Glutamatergic neuron (in vitro differentiated cells): ENCODE data around the gene CCDC117. TPM values are rescaled to one million over a fixed set of nuclear protein-coding genes. Genes with fewer than 3 reads are reported as not detected.

Experiments used
- DNase-seq: peaks from one replicate; pipeline ENCODE4 v3.0.0; 2022
- H3K27ac Mint-ChIP-seq: one replicate; pipeline ENCODE4 v1.8.0; 2020; ENCODE audit warnings: mild to moderate bottlenecking, mixed read lengths, inconsistent platforms; ENCODE audit not compliant: unreplicated experiment
- H3K27me3 Mint-ChIP-seq: one replicate; pipeline ENCODE4 v1.8.0; 2020; ENCODE audit warnings: mild to moderate bottlenecking, moderate library complexity, mixed read lengths, inconsistent platforms; ENCODE audit not compliant: unreplicated experiment
- H3K36me3 Mint-ChIP-seq: one replicate; pipeline ENCODE4 v1.8.0; 2020; ENCODE audit warnings: mild to moderate bottlenecking, mixed read lengths, inconsistent platforms; ENCODE audit not compliant: unreplicated experiment
- H3K4me1 Mint-ChIP-seq: one replicate; pipeline ENCODE4 v1.8.0; 2020; ENCODE audit warnings: mild to moderate bottlenecking, low read depth, mixed read lengths, inconsistent platforms; ENCODE audit not compliant: unreplicated experiment
- H3K4me3 Mint-ChIP-seq: one replicate; pipeline ENCODE4 v1.8.0; 2020; ENCODE audit warnings: mild to moderate bottlenecking, mixed read lengths, inconsistent platforms; ENCODE audit not compliant: unreplicated experiment
- H3K9me3 Mint-ChIP-seq: one replicate; pipeline ENCODE4 v1.8.0; 2020; ENCODE audit warnings: mild to moderate bottlenecking, moderate library complexity, mixed read lengths, inconsistent platforms; ENCODE audit not compliant: unreplicated experiment
- CTCF ChIP-seq: fragments of 200-600 bp; sonication (generic); IDR thresholded peaks from one replicate; pipeline ENCODE4 v1.5.0; 2021; ENCODE audit not compliant: partially characterized antibody, unreplicated experiment
- total RNA-seq: library from RNA; stranded (reverse); fragmentation: NEBNext Ultra II Directional; extraction: Animal tissue kit (Norgen Biotek cat#: 25700); gene quantifications from one replicate; pipeline ENCODE4 v1.2.1, GENCODE V29; 2021; ENCODE audit not compliant: unreplicated experiment

CCDC117 gene
- total RNA-seq, 1 donor from 2014 or later = 11.7 TPM

- Mint-ChIP-seq H3K27me3 (peaks cover 2% of the 10 kb centered on the region), H3K4me1 (no peaks in the 10 kb centered on the region), H3K9me3 (peaks cover 5% of the 10 kb centered on the region), H3K4me3 (no peak overlapping the region), H3K27ac (no peak overlapping the region), H3K36me3 (no peaks in the 10 kb centered on the region)
- no peak for DNase-seq
- no peak for TF ChIP-seq CTCF
These were observed 58.9 kb downstream of the CCDC117 start for GRCh38 chr22:28831140-28832072.

GRCh38 chr22:28832731-28833130, 60.2 kb downstream of the CCDC117 start:
- Mint-ChIP-seq H3K27ac (no peak overlapping the region), H3K4me3 (no peak overlapping the region), H3K4me1 (no peaks in the 10 kb centered on the region), H3K27me3 (peaks cover 4% of the 10 kb centered on the region), H3K36me3 (no peaks in the 10 kb centered on the region), H3K9me3 (peaks cover 3% of the 10 kb centered on the region)
- no peak for DNase-seq
- TF ChIP-seq CTCF = no peak

- Mint-ChIP-seq H3K36me3 (no peaks in the 10 kb centered on the region), H3K4me3 (no peak overlapping the region), H3K27ac (no peak overlapping the region), H3K4me1 (no peaks in the 10 kb centered on the region), H3K9me3 (peaks cover 3% of the 10 kb centered on the region), H3K27me3 (peaks cover 4% of the 10 kb centered on the region)
- TF ChIP-seq CTCF = no peak
- no peak for DNase-seq
These were observed 60.9 kb downstream of the CCDC117 start for GRCh38 chr22:28833276-28833923.

- no peak for TF ChIP-seq CTCF
- H3K4me1 Mint-ChIP-seq = no peaks in the 10 kb centered on the region
- no peaks in the 10 kb centered on the region for H3K36me3 Mint-ChIP-seq
- peaks cover 3% of the 10 kb centered on the region for H3K9me3 Mint-ChIP-seq
- peaks cover 4% of the 10 kb centered on the region for H3K27me3 Mint-ChIP-seq
- no peak for DNase-seq
- no peak overlapping the region for H3K27ac Mint-ChIP-seq
- H3K4me3 Mint-ChIP-seq = no peak overlapping the region
These were observed 63.2 kb downstream of the CCDC117 start for GRCh38 chr22:28835630-28836189.
